ENCODE measurements around the gene DUS2. TPM values are rescaled to one million over a fixed set of nuclear protein-coding genes. Genes with fewer than 3 reads are reported as not detected.

Gene DUS2
- total and polyA plus RNA-seq, 9 of the 15 experiments (the other 6 are each of a cell fraction or from before 2014, with no cell fraction given): 5.8 to 22.5 (median 20.6) TPM

GRCh38 chr16:68086336-68086841 lies 63.3 kb downstream of the DUS2 start:
- no peaks in the 10 kb centered on the region for H4K20me1 ChIP-seq (replicated peaks; ENCODE audit: control insufficient read depth, insufficient read depth, low read length)
- TF ChIP-seq RBM14 (IDR thresholded peaks at IDR 0.05; ENCODE audit: borderline replicate concordance, insufficient read depth, low read depth, low read length) (no peak), CBFB (CRISPR knock-in tag; IDR thresholded peaks at IDR 0.05) (no peak), MCM2 (IDR thresholded peaks at IDR 0.05; ENCODE audit: low read depth) (no peak), TBP (optimal IDR thresholded peaks at IDR 0.05; ENCODE audit: low read depth, low read length) (peak; percentile 35), ATF1 (CRISPR knock-in tag; IDR thresholded peaks at IDR 0.05) (no peak), ATF1 (tag; IDR thresholded peaks at IDR 0.05) (peak; percentile 23), MXI1 (IDR thresholded peaks at IDR 0.05; ENCODE audit: low read depth, low read length) (peak; percentile 43; the same call in 1 of the 2 replicates), TAF1 (IDR thresholded peaks at IDR 0.05; ENCODE audit: control insufficient read depth, extremely low read depth, insufficient read depth, low read length, severe bottlenecking) (peak; percentile 19)
- DNase-seq (ENCODE audit: extremely low read depth in 1 of 4, low spot score in 3 of 4) (peak in 2 of 4 experiments; percentile 65 to 68), ATAC-seq (peak; percentile 12), FAIRE-seq (peak; percentile 67)
- H2AFZ ChIP-seq (ENCODE audit: low read depth, low read length): no peak overlapping the region
- POLR2A ChIA-PET: interaction anchor here (1.2 to 4.0 kb wide), 3 partner anchors 12 to 81 kb away, joined by 3 to 33 read pairs (median 4); no protein-coding TSS in a partner anchor
- H3K27me3 ChIP-seq (ENCODE audit: control insufficient read depth in 2 of 2, insufficient read depth in 2 of 2, low read length in 2 of 2): no peaks in the 10 kb centered on the region
- H3K9me1 ChIP-seq (ENCODE audit: control insufficient read depth, insufficient read depth, low read length): no peaks in the 10 kb centered on the region
- H3K36me3 ChIP-seq (ENCODE audit: control insufficient read depth, insufficient read depth, low read length): no peaks in the 10 kb centered on the region; the same call in 2 of the 3 replicates
- CTCF ChIA-PET (ENCODE audit: low intra/inter-chr PET ratio): no interaction called here
- peak overlapping the region; percentile 72 for H3K4me3 ChIP-seq
- H3K4me2 ChIP-seq (ENCODE audit: insufficient read depth, low read length): peak overlapping the region; percentile 83
- no peaks in the 10 kb centered on the region for H3K9me3 ChIP-seq (replicated peaks; ENCODE audit: control insufficient read depth, insufficient read depth, low read depth, low read length)
- WGBS (ENCODE audit: insufficient coverage, low coverage, missing lambda C conversion rate): 0% methylated on average over 6 of the region's 6 CpGs
- intact Hi-C loops (cut with micrococcal nuclease) (no loop called here), in situ Hi-C loops (cut with MboI) (no loop called here)
- H3K27ac ChIP-seq (ENCODE audit: extremely low read depth, low read depth, low read length): peak overlapping the region; percentile 85
- BruUV-seq (replicated peaks): no TSS peak
- H3K4me1 ChIP-seq (replicated peaks in 1 of 2; ENCODE audit: control insufficient read depth in 2 of 2, insufficient read depth in 2 of 2, low read length in 2 of 2): peaks cover 29 to 35% of the 10 kb centered on the region in 2 experiments
- peak overlapping the region; percentile 8 to 84; a peak in 3 of 4 replicates for H3K9ac ChIP-seq (ENCODE audit: insufficient read depth in 1 of 2, low read depth in 2 of 2, low read length in 2 of 2)
- peaks cover 61% of the 10 kb centered on the region for H3K79me2 ChIP-seq (ENCODE audit: control insufficient read depth, insufficient read depth, low read length)
